ENCODE results near the gene ADPRM. TPM values are rescaled to one million over a fixed set of nuclear protein-coding genes. Genes with fewer than 3 reads are reported as not detected.

The ADPRM gene
- polyA plus RNA-seq, 5 donors = 17.0 to 26.7 (median 19.9) TPM

Other genes starting within 250 kb of the ADPRM start
- under 1 TPM in 1 of 5 donors, not detected in 4; 0.01 TPM for gene MYH4, start 228.0 kb upstream of the ADPRM start, polyA plus RNA-seq (ENCODE audit: insufficient read depth in 1 of 5, insufficient read length in 5 of 5, low replicate concordance in 1 of 5)
- under 1 TPM in 1 of 5 donors, not detected in 4; 0.21 TPM for gene MYH1, start 179.1 kb upstream of the ADPRM start, polyA plus RNA-seq (ENCODE audit: insufficient read depth in 1 of 5, insufficient read length in 5 of 5, low replicate concordance in 1 of 5)
- gene MYH2, start 147.9 kb upstream of the ADPRM start, polyA plus RNA-seq (ENCODE audit: insufficient read depth in 1 of 5, insufficient read length in 5 of 5, low replicate concordance in 1 of 5) = 1 to 10 TPM in 1 of 5 donors, under 1 TPM in 1, not detected in 3; 0.05 to 1.7 TPM
- 100 to 1,000 TPM in 1 of 5 donors, 10 to 100 TPM in 1, 1 to 10 TPM in 3; 2.1 to 500 (median 8.9) TPM for gene MYH3, start 40.3 kb upstream of the ADPRM start, polyA plus RNA-seq (ENCODE audit: insufficient read depth in 1 of 5, insufficient read length in 5 of 5, low replicate concordance in 1 of 5)
- gene SCO1, start 61 bp upstream of the ADPRM start, polyA plus RNA-seq (ENCODE audit: insufficient read depth in 1 of 5, insufficient read length in 5 of 5, low replicate concordance in 1 of 5) = 10 to 100 TPM; 25.9 to 30.1 (median 28.4) TPM
- 10 to 100 TPM; 10.0 to 16.4 (median 12.1) TPM for gene TMEM220, start 32.4 kb downstream of the ADPRM start, polyA plus RNA-seq (ENCODE audit: insufficient read depth in 1 of 5, insufficient read length in 5 of 5, low replicate concordance in 1 of 5)
- gene TMEM238L, start 106.5 kb downstream of the ADPRM start, polyA plus RNA-seq (ENCODE audit: insufficient read depth in 1 of 5, insufficient read length in 5 of 5, low replicate concordance in 1 of 5) = under 1 TPM in 3 of 5 donors, not detected in 2; 0.12 to 0.36 (median 0.15) TPM
- under 1 TPM; 0.05 to 0.15 (median 0.07) TPM for gene PIRT, start 140.5 kb downstream of the ADPRM start, polyA plus RNA-seq (ENCODE audit: insufficient read depth in 1 of 5, insufficient read length in 5 of 5, low replicate concordance in 1 of 5)

Measured in right lung (tissue), 5 donors.